AG10803 (cell line): ENCODE results near the gene GFPT1.
"Not testable (repeated sequence)": the region's sequence is repeated elsewhere in the genome, so short reads cannot be mapped to it uniquely, and the experiment has no call there.

Source experiments
- DNase-seq: peaks from one replicate; pipeline ENCODE4 v3.0.0; 2010; ENCODE audit warnings: low read depth
- H3K4me3 ChIP-seq: 2 replicates; pipeline ENCODE4 v1.5.1; 2011; ENCODE audit warnings: mild to moderate bottlenecking, low read length, control low read depth
- CTCF ChIP-seq: conservative IDR thresholded peaks from 2 replicates; pipeline ENCODE4 v1.5.1; 2011; ENCODE audit warnings: mild to moderate bottlenecking, low read length, control low read depth, inconsistent platforms

GFPT1 gene

GRCh38 chr2:69422198-69422597 is 35.2 kb upstream of the GFPT1 start:
- DNase-seq = no peak
- TF ChIP-seq CTCF = no peak
- H3K4me3 ChIP-seq = no peak overlapping the region

- DNase-seq, H3K4me3 ChIP-seq: not testable (repeated sequence)
Observed at GRCh38 chr2:69419111-69419510, 32.1 kb upstream of the GFPT1 start.

- no peak for DNase-seq
- no peak for TF ChIP-seq CTCF
Observed at GRCh38 chr2:69416147-69416546, 29.1 kb upstream of the GFPT1 start.

GRCh38 chr2:69411120-69411519 is 24.1 kb upstream of the GFPT1 start:
- H3K4me3 ChIP-seq = no peak overlapping the region
- no peak for TF ChIP-seq CTCF
- DNase-seq = no peak

More at GRCh38 chr2:69416147-69416546, 29.1 kb upstream of the GFPT1 start:
- no peak overlapping the region for H3K4me3 ChIP-seq

GRCh38 chr2:69405306-69405705 is 18.3 kb upstream of the GFPT1 start:
- TF ChIP-seq CTCF = no peak
- no peak overlapping the region for H3K4me3 ChIP-seq
- no peak for DNase-seq

GRCh38 chr2:69400121-69400520 is 13.1 kb upstream of the GFPT1 start:
- TF ChIP-seq CTCF = no peak
- no peak for DNase-seq
- no peak overlapping the region for H3K4me3 ChIP-seq

GRCh38 chr2:69397234-69397633 is 10.2 kb upstream of the GFPT1 start:
- no peak for TF ChIP-seq CTCF
- no peak for DNase-seq
- H3K4me3 ChIP-seq = no peak overlapping the region

GRCh38 chr2:69395866-69396265 is 8.8 kb upstream of the GFPT1 start:
- H3K4me3 ChIP-seq = no peak overlapping the region
- TF ChIP-seq CTCF = no peak
- DNase-seq = no peak
